GM21529 (cell line): ENCODE data around the gene VPS26C.
A peak's percentile ranks its signal among the peaks of the same experiment; 100 is the strongest.
"Not testable (repeated sequence)": the region's sequence is repeated elsewhere in the genome, so short reads cannot be mapped to it uniquely, and the experiment has no call there.

Experiments used
- ATAC-seq: cut with Tn5 transposase; IDR thresholded peaks from one replicate; pipeline ENCODE4 v1.9.1; 2021; ENCODE audit not compliant: unreplicated experiment

The VPS26C gene

GRCh38 chr21:37267269-37268185 is at the start of gene VPS26C:
TSS of gene VPS26C (minus strand) at chr21:37267334. CDS start at chr21:37267294, 40 bp downstream.
- ATAC-seq, result peak; percentile 91

GRCh38 chr21:37316072-37316471 is 48.9 kb upstream of the VPS26C start:
- not testable (repeated sequence) for ATAC-seq

GRCh38 chr21:37300114-37300751 is 33.1 kb upstream of the VPS26C start:
- ATAC-seq, result no peak

- no peak for ATAC-seq
These were observed 30.2 kb upstream of the VPS26C start for GRCh38 chr21:37297364-37297763.

- no peak for ATAC-seq
These were observed 27.5 kb upstream of the VPS26C start for GRCh38 chr21:37294679-37295078.

GRCh38 chr21:37292941-37293340 is 25.8 kb upstream of the VPS26C start:
- no peak for ATAC-seq

- ATAC-seq, result no peak
These were observed 24.9 kb upstream of the VPS26C start for GRCh38 chr21:37292041-37292440.

- not testable (repeated sequence) for ATAC-seq
These were observed 16.1 kb upstream of the VPS26C start for GRCh38 chr21:37283191-37283710.

GRCh38 chr21:37282602-37283001 is 15.5 kb upstream of the VPS26C start:
- ATAC-seq, result not testable (repeated sequence)

GRCh38 chr21:37281993-37282392 is 14.9 kb upstream of the VPS26C start:
- no peak for ATAC-seq

GRCh38 chr21:37281579-37281978 is 14.4 kb upstream of the VPS26C start:
- no peak for ATAC-seq

GRCh38 chr21:37279271-37279670 is 12.1 kb upstream of the VPS26C start:
- not testable (repeated sequence) for ATAC-seq

GRCh38 chr21:37278199-37278598 is 11.1 kb upstream of the VPS26C start:
- ATAC-seq, result no peak

GRCh38 chr21:37276377-37276776 is 9.2 kb upstream of the VPS26C start:
- ATAC-seq, result no peak

- ATAC-seq, result peak; percentile 68
These were observed 7.0 kb upstream of the VPS26C start for GRCh38 chr21:37273911-37274690.

- ATAC-seq, result no peak
These were observed 6.3 kb upstream of the VPS26C start for GRCh38 chr21:37273440-37273839.

- ATAC-seq, result no peak
These were observed 5.8 kb upstream of the VPS26C start for GRCh38 chr21:37272897-37273296.

- ATAC-seq, result no peak
These were observed 3.6 kb upstream of the VPS26C start for GRCh38 chr21:37270576-37271365.

GRCh38 chr21:37269481-37269880 is 2.3 kb upstream of the VPS26C start:
- ATAC-seq, result no peak

GRCh38 chr21:37268186-37268503 is 1.0 kb upstream of the VPS26C start:
- no peak for ATAC-seq
